Adrenal gland (tissue), 5 donors: ENCODE data around the gene WFDC10B.
"Not testable (repeated sequence)": the region's sequence is repeated elsewhere in the genome, so short reads cannot be mapped to it uniquely, and the experiment has no call there.

Experiments
- POLR2A ChIP-seq, 2 donors: fragments of 450-650 bp; IDR thresholded peaks; one replicate each; pipeline ENCODE4 v1.6.1; 2017; ENCODE audit warnings: antibody characterized with exemption in 2 of 2, mild to moderate bottlenecking in 2 of 2, moderate library complexity in 1 of 2
- TF ChIP-seq, protein P1 (sequence below), 6 experiments: fragments of 450-650 bp in 4 of 6; fragments of 200-600 bp in 2 of 6; sonication (generic) in 1 of 6; IDR thresholded peaks; 1 replicate in 5 of 6; 2 replicates in 1 of 6; pipeline versions ENCODE4 v1.5.1 to v1.8.0; 2016 to 2021; ENCODE audit warnings: antibody characterized with exemption in 6 of 6, mild to moderate bottlenecking in 2 of 6, moderate library complexity in 1 of 6
- donor health status: DM: no; HTN: no; CAD: no.

- TF ChIP-seq, protein P1, sequence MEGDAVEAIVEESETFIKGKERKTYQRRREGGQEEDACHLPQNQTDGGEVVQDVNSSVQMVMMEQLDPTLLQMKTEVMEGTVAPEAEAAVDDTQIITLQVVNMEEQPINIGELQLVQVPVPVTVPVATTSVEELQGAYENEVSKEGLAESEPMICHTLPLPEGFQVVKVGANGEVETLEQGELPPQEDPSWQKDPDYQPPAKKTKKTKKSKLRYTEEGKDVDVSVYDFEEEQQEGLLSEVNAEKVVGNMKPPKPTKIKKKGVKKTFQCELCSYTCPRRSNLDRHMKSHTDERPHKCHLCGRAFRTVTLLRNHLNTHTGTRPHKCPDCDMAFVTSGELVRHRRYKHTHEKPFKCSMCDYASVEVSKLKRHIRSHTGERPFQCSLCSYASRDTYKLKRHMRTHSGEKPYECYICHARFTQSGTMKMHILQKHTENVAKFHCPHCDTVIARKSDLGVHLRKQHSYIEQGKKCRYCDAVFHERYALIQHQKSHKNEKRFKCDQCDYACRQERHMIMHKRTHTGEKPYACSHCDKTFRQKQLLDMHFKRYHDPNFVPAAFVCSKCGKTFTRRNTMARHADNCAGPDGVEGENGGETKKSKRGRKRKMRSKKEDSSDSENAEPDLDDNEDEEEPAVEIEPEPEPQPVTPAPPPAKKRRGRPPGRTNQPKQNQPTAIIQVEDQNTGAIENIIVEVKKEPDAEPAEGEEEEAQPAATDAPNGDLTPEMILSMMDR (IDR thresholded peaks at IDR 0.05), result not testable (repeated sequence)
- TF ChIP-seq POLR2A (IDR thresholded peaks at IDR 0.05), result not testable (repeated sequence)
Observed at GRCh38 chr20:45641076-45641475, 63.7 kb downstream of the WFDC10B start.
